GM19025 (cell line): ENCODE measurements around the gene UBE3A.

Source experiments
- ATAC-seq: cut with Tn5 transposase; IDR thresholded peaks from one replicate; pipeline ENCODE4 v1.9.1; 2021; ENCODE audit warnings: mild to moderate bottlenecking, low read depth, moderate library complexity; ENCODE audit not compliant: unreplicated experiment

The UBE3A gene

DNA sequence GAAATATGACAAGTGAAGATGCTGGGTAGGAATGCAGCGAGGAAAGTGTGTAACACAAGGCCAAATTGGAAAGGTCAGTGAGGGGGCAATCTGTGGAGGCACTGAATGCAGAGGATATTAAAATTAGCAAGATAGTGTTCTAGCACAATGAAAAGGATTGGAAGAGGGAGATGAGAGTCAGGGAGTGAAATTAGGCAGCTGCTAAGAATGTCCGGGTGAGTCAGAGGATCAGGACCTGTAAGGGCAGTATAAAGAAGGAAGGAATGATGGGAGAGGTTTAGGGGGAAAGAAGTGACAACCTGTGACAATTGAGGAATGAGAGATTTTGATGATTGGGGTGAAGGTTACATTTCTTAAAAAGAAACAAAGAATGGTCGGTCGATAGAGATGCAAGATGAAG, 103.5 kb downstream of the UBE3A start:
- ATAC-seq = no peak

DNA sequence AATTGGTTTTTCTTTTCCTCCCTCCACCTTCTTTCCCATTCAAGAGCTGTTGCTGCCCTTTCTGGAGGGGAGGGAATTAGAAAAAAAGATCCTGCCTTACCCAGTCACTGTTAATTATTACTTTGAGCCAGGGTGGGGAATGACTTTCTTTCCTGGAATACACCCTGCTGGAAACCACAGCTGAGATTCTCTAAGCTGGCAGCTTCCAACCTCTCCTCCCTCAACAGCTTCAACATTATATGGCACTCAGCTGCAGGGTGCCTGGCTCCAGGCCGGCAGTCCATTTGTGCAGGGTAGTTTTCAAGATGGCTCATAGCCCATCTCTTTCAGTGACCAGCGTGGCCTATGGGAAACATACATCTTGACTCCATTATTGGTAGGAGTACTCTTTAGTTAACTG, 105.8 kb downstream of the UBE3A start:
- no peak for ATAC-seq

DNA sequence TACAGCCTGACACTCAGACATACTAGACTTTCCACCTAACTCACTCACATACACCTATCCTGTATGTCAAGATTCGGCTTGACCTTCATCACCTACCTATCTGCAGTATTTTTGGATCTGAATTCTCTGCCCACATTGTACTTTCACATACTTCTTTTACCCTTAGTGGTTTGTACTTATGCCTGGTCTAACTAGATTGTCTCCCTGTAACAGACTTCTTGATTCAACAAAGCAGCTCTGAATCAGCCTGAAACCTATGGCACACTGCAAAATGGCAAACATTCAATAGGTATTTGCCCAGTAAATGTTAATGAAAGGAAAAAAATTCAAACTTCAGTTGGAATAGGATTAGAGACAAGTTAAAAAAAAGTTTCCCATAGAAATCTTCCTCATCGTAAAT, 106.5 kb downstream of the UBE3A start:
- ATAC-seq = no peak

GRCh38 chr15:25331860-25332259, 107.0 kb downstream of the UBE3A start:
- no peak for ATAC-seq

DNA sequence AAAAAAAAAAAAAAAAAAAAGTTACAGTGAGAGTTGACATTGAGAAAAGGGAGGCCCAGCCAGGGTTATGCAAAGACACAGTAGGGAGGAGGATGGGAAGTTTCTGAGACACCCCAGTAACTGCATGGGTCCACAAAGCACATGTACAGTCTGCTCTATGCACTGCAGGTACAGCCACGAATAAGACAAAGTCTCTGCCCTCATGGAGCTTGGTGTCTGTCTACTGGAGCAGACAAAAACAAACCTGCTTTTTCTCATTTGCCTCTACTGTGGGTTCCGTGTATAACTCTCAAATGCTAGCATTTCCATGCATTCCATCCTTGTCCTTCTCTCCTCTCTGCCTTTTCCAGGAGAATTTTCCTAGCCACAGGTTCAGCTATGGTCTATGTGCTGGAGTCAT, 107.4 kb downstream of the UBE3A start:
- no peak for ATAC-seq

- ATAC-seq = no peak
These were observed 109.1 kb downstream of the UBE3A start for GRCh38 chr15:25329696-25330095.

DNA sequence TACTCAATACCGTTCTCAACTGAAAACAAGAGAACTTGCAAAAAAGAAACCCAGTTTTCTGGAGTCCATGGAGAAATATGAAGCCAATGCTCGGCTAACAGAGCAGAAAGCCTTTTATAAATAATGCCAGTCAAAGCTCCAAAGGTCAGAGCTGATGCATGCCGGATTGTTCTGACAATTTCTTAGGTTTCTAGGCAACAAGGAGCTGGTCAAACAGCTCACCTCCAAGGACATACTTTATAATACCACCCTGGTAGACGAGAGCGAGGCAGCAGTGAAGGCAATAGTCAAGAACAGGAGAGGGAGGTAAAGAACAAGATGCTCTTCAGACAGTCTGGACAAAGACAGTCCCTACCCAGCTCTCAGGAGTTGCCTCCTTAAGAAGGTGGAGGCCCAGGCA, 111.1 kb downstream of the UBE3A start:
- no peak for ATAC-seq

DNA sequence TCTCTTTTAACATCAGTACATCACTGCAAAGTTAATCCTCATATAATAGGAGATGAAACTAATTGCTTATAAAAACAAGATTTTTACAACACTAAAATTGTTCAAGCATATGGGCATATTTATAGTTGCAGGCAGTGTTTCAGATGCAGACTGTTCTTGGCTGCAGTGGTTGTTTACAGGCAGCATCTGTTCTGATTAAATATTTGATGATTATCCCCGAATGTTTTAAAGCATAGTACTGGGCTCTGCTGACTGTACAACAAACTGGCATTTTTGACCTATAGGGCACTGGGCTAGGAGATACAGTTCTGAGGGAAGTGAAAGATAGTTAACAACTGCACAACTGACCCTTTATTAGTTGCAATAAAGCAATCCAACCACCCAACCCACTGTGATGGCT, 113.6 kb downstream of the UBE3A start:
- ATAC-seq = no peak

DNA sequence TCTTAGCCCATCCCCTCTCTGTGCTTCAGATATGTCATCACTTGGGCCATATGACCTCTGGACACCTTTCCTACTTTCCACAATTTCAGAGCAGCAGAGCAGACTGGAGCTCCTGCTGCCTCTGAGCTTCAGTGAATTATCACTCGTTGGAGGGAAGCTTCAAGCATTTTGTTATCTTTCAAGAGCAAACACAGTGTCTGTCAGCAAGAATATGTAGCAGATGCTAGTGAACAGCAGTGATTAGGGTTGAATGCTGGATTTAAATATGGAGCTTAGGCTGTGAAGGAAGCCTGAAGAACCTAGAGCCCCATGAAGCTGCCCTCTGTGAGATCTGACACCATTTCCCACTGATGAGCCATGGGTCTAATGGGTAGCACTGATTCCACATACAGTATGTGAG, 115.4 kb downstream of the UBE3A start:
- no peak for ATAC-seq

- no peak for ATAC-seq
These were observed 151.0 kb downstream of the UBE3A start for GRCh38 chr15:25287823-25288222.
